Measurements from ENCODE around the gene LRRC45.

Gene LRRC45

GRCh38 chr17:82021900-82022309 is 1.2 kb upstream of the LRRC45 start:
- DNase-seq (ENCODE audit: insufficient read length, low spot score) = no peak
- no peak for TF ChIP-seq POU2F2 (IDR thresholded peaks at IDR 0.05; ENCODE audit: low read depth, low read length)
- TF ChIP-seq SPI1 (IDR thresholded peaks at IDR 0.05; ENCODE audit: low read depth, low read length) = no peak
- TF ChIP-seq TAF1 (IDR thresholded peaks at IDR 0.05; ENCODE audit: low read depth, low read length) = no peak
- no peak for TF ChIP-seq POLR2A (IDR thresholded peaks at IDR 0.05; ENCODE audit: low read depth, low read length)
- peak; percentile 76 for FAIRE-seq

- FAIRE-seq = no peak
- DNase-seq (ENCODE audit: insufficient read length, low spot score) = no peak
- TF ChIP-seq TAF1 (IDR thresholded peaks at IDR 0.05; ENCODE audit: low read depth, low read length) (no peak; the same call in 1 of the 2 replicates), POU2F2 (IDR thresholded peaks at IDR 0.05; ENCODE audit: low read depth, low read length) (no peak), SPI1 (IDR thresholded peaks at IDR 0.05; ENCODE audit: low read depth, low read length) (no peak), POLR2A (IDR thresholded peaks at IDR 0.05; ENCODE audit: low read depth, low read length) (no peak), POLR2AphosphoS5 (IDR thresholded peaks at IDR 0.05; ENCODE audit: low read depth, low read length) (no peak), PAX5 (IDR thresholded peaks at IDR 0.05; ENCODE audit: insufficient read depth, low read length, severe bottlenecking) (no peak)
Measured at GRCh38 chr17:82022310-82022980, 660 bp upstream of the LRRC45 start, which contains the start of gene CENPX. TSS of gene CENPX (minus strand) at chr17:82022878. CDS start at chr17:82022861, 17 bp downstream.

- DNase-seq (ENCODE audit: insufficient read length, low spot score) = no peak
- peak; percentile 38 for FAIRE-seq
- no peak for TF ChIP-seq POLR2AphosphoS5 (IDR thresholded peaks at IDR 0.05; ENCODE audit: low read depth, low read length)
- no peak for TF ChIP-seq SPI1 (IDR thresholded peaks at IDR 0.05; ENCODE audit: low read depth, low read length)
- TF ChIP-seq PAX5 (IDR thresholded peaks at IDR 0.05; ENCODE audit: insufficient read depth, low read length, severe bottlenecking) = no peak
- TF ChIP-seq POLR2A (IDR thresholded peaks at IDR 0.05; ENCODE audit: low read depth, low read length) = no peak
- no peak for TF ChIP-seq TAF1 (IDR thresholded peaks at IDR 0.05; ENCODE audit: low read depth, low read length)
- TF ChIP-seq POU2F2 (IDR thresholded peaks at IDR 0.05; ENCODE audit: low read depth, low read length) = no peak
Measured at GRCh38 chr17:82023447-82024241, 539 bp downstream of the LRRC45 start.

GRCh38 chr17:82024859-82025258 is 1.8 kb downstream of the LRRC45 start:
- FAIRE-seq (no peak), DNase-seq (ENCODE audit: insufficient read length, low spot score) (no peak)
- TF ChIP-seq TAF1 (IDR thresholded peaks at IDR 0.05; ENCODE audit: low read depth, low read length) = no peak
- no peak for TF ChIP-seq SPI1 (IDR thresholded peaks at IDR 0.05; ENCODE audit: low read depth, low read length)
- no peak for TF ChIP-seq POLR2A (IDR thresholded peaks at IDR 0.05; ENCODE audit: low read depth, low read length)
- TF ChIP-seq POLR2AphosphoS5 (IDR thresholded peaks at IDR 0.05; ENCODE audit: low read depth, low read length) = no peak
- no peak for TF ChIP-seq PAX5 (IDR thresholded peaks at IDR 0.05; ENCODE audit: insufficient read depth, low read length, severe bottlenecking)
- TF ChIP-seq POU2F2 (IDR thresholded peaks at IDR 0.05; ENCODE audit: low read depth, low read length) = no peak

- DNase-seq (ENCODE audit: insufficient read length, low spot score) = no peak
- no peak for TF ChIP-seq POLR2A (IDR thresholded peaks at IDR 0.05; ENCODE audit: low read depth, low read length)
- no peak for TF ChIP-seq SPI1 (IDR thresholded peaks at IDR 0.05; ENCODE audit: low read depth, low read length)
- no peak for TF ChIP-seq POLR2AphosphoS5 (IDR thresholded peaks at IDR 0.05; ENCODE audit: low read depth, low read length)
- TF ChIP-seq PAX5 (IDR thresholded peaks at IDR 0.05; ENCODE audit: insufficient read depth, low read length, severe bottlenecking) = no peak
- TF ChIP-seq TAF1 (IDR thresholded peaks at IDR 0.05; ENCODE audit: low read depth, low read length) = no peak
- no peak for FAIRE-seq
Measured at GRCh38 chr17:82025401-82026107, 2.4 kb downstream of the LRRC45 start.

- no peak for FAIRE-seq
- TF ChIP-seq TAF1 (IDR thresholded peaks at IDR 0.05; ENCODE audit: low read depth, low read length) (no peak), PAX5 (IDR thresholded peaks at IDR 0.05; ENCODE audit: insufficient read depth, low read length, severe bottlenecking) (no peak), POU2F2 (IDR thresholded peaks at IDR 0.05; ENCODE audit: low read depth, low read length) (no peak), POLR2AphosphoS5 (IDR thresholded peaks at IDR 0.05; ENCODE audit: low read depth, low read length) (no peak), SPI1 (IDR thresholded peaks at IDR 0.05; ENCODE audit: low read depth, low read length) (no peak), POLR2A (IDR thresholded peaks at IDR 0.05; ENCODE audit: low read depth, low read length) (no peak)
- no peak for DNase-seq (ENCODE audit: insufficient read length, low spot score)
Measured at GRCh38 chr17:82028246-82028645, 5.1 kb downstream of the LRRC45 start.

- FAIRE-seq (no peak), DNase-seq (ENCODE audit: insufficient read length, low spot score) (no peak)
- TF ChIP-seq POU2F2 (IDR thresholded peaks at IDR 0.05; ENCODE audit: low read depth, low read length) = no peak
- no peak for TF ChIP-seq POLR2A (IDR thresholded peaks at IDR 0.05; ENCODE audit: low read depth, low read length)
- no peak for TF ChIP-seq TAF1 (IDR thresholded peaks at IDR 0.05; ENCODE audit: low read depth, low read length)
- no peak for TF ChIP-seq PAX5 (IDR thresholded peaks at IDR 0.05; ENCODE audit: insufficient read depth, low read length, severe bottlenecking)
- no peak for TF ChIP-seq POLR2AphosphoS5 (IDR thresholded peaks at IDR 0.05; ENCODE audit: low read depth, low read length)
- no peak for TF ChIP-seq SPI1 (IDR thresholded peaks at IDR 0.05; ENCODE audit: low read depth, low read length)
Measured at GRCh38 chr17:82028966-82029365, 5.9 kb downstream of the LRRC45 start.

GRCh38 chr17:82029391-82029790 is 6.3 kb downstream of the LRRC45 start:
- no peak for FAIRE-seq
- no peak for TF ChIP-seq POU2F2 (IDR thresholded peaks at IDR 0.05; ENCODE audit: low read depth, low read length)
- no peak for TF ChIP-seq POLR2AphosphoS5 (IDR thresholded peaks at IDR 0.05; ENCODE audit: low read depth, low read length)
- TF ChIP-seq PAX5 (IDR thresholded peaks at IDR 0.05; ENCODE audit: insufficient read depth, low read length, severe bottlenecking) = no peak
- no peak for TF ChIP-seq POLR2A (IDR thresholded peaks at IDR 0.05; ENCODE audit: low read depth, low read length)
- TF ChIP-seq TAF1 (IDR thresholded peaks at IDR 0.05; ENCODE audit: low read depth, low read length) = no peak
- TF ChIP-seq SPI1 (IDR thresholded peaks at IDR 0.05; ENCODE audit: low read depth, low read length) = no peak
- DNase-seq (ENCODE audit: insufficient read length, low spot score) = no peak

- DNase-seq (ENCODE audit: insufficient read length, low spot score) (no peak), FAIRE-seq (no peak)
- TF ChIP-seq POLR2AphosphoS5 (IDR thresholded peaks at IDR 0.05; ENCODE audit: low read depth, low read length) = no peak
- no peak for TF ChIP-seq POLR2A (IDR thresholded peaks at IDR 0.05; ENCODE audit: low read depth, low read length)
- no peak for TF ChIP-seq POU2F2 (IDR thresholded peaks at IDR 0.05; ENCODE audit: low read depth, low read length)
- no peak for TF ChIP-seq PAX5 (IDR thresholded peaks at IDR 0.05; ENCODE audit: insufficient read depth, low read length, severe bottlenecking)
- no peak for TF ChIP-seq TAF1 (IDR thresholded peaks at IDR 0.05; ENCODE audit: low read depth, low read length)
Measured at GRCh38 chr17:82029990-82030469, 6.9 kb downstream of the LRRC45 start.
